HepG2 (cell line): ENCODE results near the gene SHISA7. TPM values are rescaled to one million over a fixed set of nuclear protein-coding genes. Genes with fewer than 3 reads are reported as not detected.

Experiments used
- ATAC-seq: fragments of 200-7000 bp; cut with Tn5 transposase; 3 replicates; pipeline ENCODE4 v1.9.1; 2020; ENCODE audit warnings: mild to moderate bottlenecking, moderate library complexity
- BruUV-seq: library from RNA; stranded (reverse); fragments of 400-500 nt; replicated peaks from 2 replicates; lab custom pipeline; 2021; lab: Mats Ljungman, UMichigan
- CTCF ChIA-PET: fragments of 300-600 bp; formaldehyde crosslinking; extraction: SDS; loops from one replicate; lab custom pipeline; 2021; ENCODE audit warnings: low total read pairs, inconsistent platforms, low intra/inter-chr PET ratio; lab: Yijun Ruan, JAX
- POLR2A ChIA-PET: fragments of 350-600 bp; sonication (Branson Sonifier 250); formaldehyde crosslinking; loops from one replicate; lab custom pipeline; 2020; ENCODE audit warnings: antibody characterized with exemption, inconsistent platforms; lab: Yijun Ruan, JAX
- DNase-seq: peaks from one replicate; pipeline ENCODE4 v3.0.0-alpha.2; 2015; ENCODE audit warnings: low spot score
- FAIRE-seq: peaks from 3 replicates; lab custom pipeline; 2011; peaks lifted over from hg19 to GRCh38; lab: Jason Lieb, UNC
- H2AFZ ChIP-seq: one replicate; pipeline ENCODE4 v1.6.1; 2011; ENCODE audit warnings: low read length, inconsistent platforms
- H3K27ac ChIP-seq: fragments of 300-600 bp; 3 replicates; pipeline ENCODE4 v1.8.0; 2011; ENCODE audit warnings: mixed run types, mild to moderate bottlenecking, mixed read lengths, low read length, inconsistent platforms; ENCODE audit not compliant: insufficient read depth; ENCODE audit errors: extremely low read length
- H3K27me3 ChIP-seq, 2 experiments: fragments of 200-600 bp in 1 of 2; 2 replicates in 1 of 2; 3 replicates in 1 of 2; pipeline versions ENCODE4 v1.6.0 to v1.8.0; 2011; ENCODE audit warnings: low read length in 2 of 2, mild to moderate bottlenecking in 2 of 2, moderate library complexity in 2 of 2, inconsistent platforms in 1 of 2; ENCODE audit not compliant: insufficient read depth in 2 of 2, control insufficient read depth in 1 of 2
- H3K36me3 ChIP-seq, 2 experiments: fragments of 200-600 bp in 1 of 2; replicated peaks in 1 of 2; 2 replicates in 1 of 2; 3 replicates in 1 of 2; pipeline versions ENCODE4 v1.5.1 to v1.8.0; 2011; ENCODE audit warnings: low read length in 2 of 2, inconsistent platforms in 1 of 2; ENCODE audit not compliant: insufficient read depth in 2 of 2, control insufficient read depth in 1 of 2
- H3K4me1 ChIP-seq: 2 replicates; pipeline ENCODE4 v1.5.1; 2012; ENCODE audit warnings: low read length, inconsistent platforms; ENCODE audit not compliant: insufficient read depth
- H3K4me2 ChIP-seq: 2 replicates; pipeline ENCODE4 v1.6.0; 2011; ENCODE audit warnings: low read depth, low read length, inconsistent platforms
- H3K4me3 ChIP-seq, 3 experiments: fragments of 200-600 bp in 1 of 3; sonication (generic), shearing (Covaris generic) in 1 of 3; replicated peaks in 1 of 3; 2 replicates each; pipeline ENCODE4 v1.5.1; 2011 to 2016; ENCODE audit warnings: low read length in 3 of 3, inconsistent platforms in 2 of 3, low read depth in 2 of 3, mild to moderate bottlenecking in 2 of 3, control low read depth in 1 of 3, mixed read lengths in 1 of 3; ENCODE audit not compliant: insufficient read depth in 1 of 3
- H3K79me2 ChIP-seq: one replicate; pipeline ENCODE4 v1.6.1; 2011; ENCODE audit warnings: low read length, inconsistent platforms; ENCODE audit not compliant: insufficient read depth
- H3K9ac ChIP-seq: 2 replicates; pipeline ENCODE4 v1.6.0; 2011; ENCODE audit warnings: mild to moderate bottlenecking, low read depth, low read length, inconsistent platforms; ENCODE audit not compliant: insufficient read depth
- H3K9me3 ChIP-seq: 2 replicates; pipeline ENCODE4 v1.5.1; 2012; ENCODE audit warnings: mild to moderate bottlenecking, low read length
- H4K20me1 ChIP-seq: 2 replicates; pipeline ENCODE4 v1.6.0; 2011; ENCODE audit warnings: inconsistent platforms, mild to moderate bottlenecking, low read length, moderate library complexity; ENCODE audit not compliant: insufficient read depth
- GABPB1 ChIP-seq: IDR thresholded peaks from 2 replicates; pipeline ENCODE4 v1.6.1; 2016; ENCODE audit warnings: mild to moderate bottlenecking, missing genetic modification reagents, moderate library complexity, missing compliant biosample characterization
- KLF11 ChIP-seq: IDR thresholded peaks from 2 replicates; pipeline ENCODE4 v1.6.1; 2016; ENCODE audit warnings: missing compliant biosample characterization
- MIER3 ChIP-seq: IDR thresholded peaks from 2 replicates; pipeline ENCODE4 v1.6.1; 2016; ENCODE audit warnings: missing compliant biosample characterization, borderline replicate concordance
- NR2F6 ChIP-seq, 2 experiments: IDR thresholded peaks; 2 replicates each; pipeline ENCODE4 v1.6.1; 2016; ENCODE audit warnings: antibody characterized with exemption in 1 of 2, mild to moderate bottlenecking in 1 of 2
- PRDM10 ChIP-seq: sonication (generic); formaldehyde crosslinking; IDR thresholded peaks from 2 replicates; pipeline ENCODE4 v1.4.0; 2020; ENCODE audit warnings: low read depth, missing genetic modification reagents
- TMF1 ChIP-seq: sonication (generic); formaldehyde crosslinking; IDR thresholded peaks from 2 replicates; pipeline ENCODE4 v1.8.1; 2022; ENCODE audit warnings: low read depth, missing genetic modification reagents
- ZBTB40 ChIP-seq, 2 experiments: fragments of 450-650 bp in 1 of 2; sonication (generic) in 1 of 2; formaldehyde crosslinking in 1 of 2; IDR thresholded peaks; 2 replicates each; pipeline versions ENCODE4 v1.6.1 to v1.8.0; 2016 to 2022; ENCODE audit warnings: antibody characterized with exemption in 1 of 2, mild to moderate bottlenecking in 1 of 2, missing genetic modification reagents in 1 of 2
- ZFP91 ChIP-seq: sonication (generic); formaldehyde crosslinking; IDR thresholded peaks from 2 replicates; pipeline ENCODE4 v1.9.0; 2022; ENCODE audit warnings: missing genetic modification reagents, mild to moderate bottlenecking, borderline replicate concordance
- ZNF660 ChIP-seq: sonication (generic); formaldehyde crosslinking; IDR thresholded peaks from 2 replicates; pipeline ENCODE4 v1.5.1; 2020; ENCODE audit warnings: mild to moderate bottlenecking, low read depth, missing genetic modification reagents, borderline replicate concordance
- WGBS: methylation state at CpG from one replicate; pipeline ENCODE4 v1.1.6; 2017; ENCODE audit warnings: low lambda C conversion rate; 5-methylcytosine and 5-hydroxymethylcytosine counted together
- in situ Hi-C: cut with HindIII; loops from 2 replicates; pipeline ENCODE4 v1.10.0; 2017; ENCODE audit warnings: low pct_unique_long_range_greater_than_20kb; ENCODE audit not compliant: extremely low pct_ligation_motif_present
- intact Hi-C: fragments of 100-400 bp; cut with micrococcal nuclease; formaldehyde crosslinking; loops from one replicate; pipeline ENCODE4 v1.10.0; 2022; ENCODE audit not compliant: unreplicated experiment
- polyA plus RNA-seq, 8 experiments: library from polyadenylated mRNA; depleted of rRNA in 3 of 8; stranded (reverse) in 7 of 8; unstranded in 1 of 8; fragments of >200 nt; fragmentation: Illumina TruSeq in 4 of 8; extraction: Trizol in 4 of 8; gene quantifications; 2 replicates each; pipeline versions ENCODE4 v1.2.1 to v1.2.3, GENCODE V29; 2011 to 2016; ENCODE audit warnings: low read depth in 4 of 8, missing spikeins in 1 of 8, mixed read lengths in 1 of 8; ENCODE audit not compliant: insufficient read depth in 1 of 8
- total RNA-seq, 5 experiments: library from RNA; depleted of rRNA; stranded (reverse); fragments of >200 nt; fragmentation: Illumina TruSeq; extraction: Trizol; gene quantifications; 2 replicates each; pipeline ENCODE4 v1.2.3, GENCODE V29; 2016; ENCODE audit warnings: low read depth in 1 of 5

The SHISA7 gene
- total and polyA plus RNA-seq, 2 of the 13 experiments (the other 11 are each of a cell fraction or from before 2014, with no cell fraction given): not detected

- Histone ChIP-seq H3K4me3 (no peak overlapping the region), H3K27ac (no peak overlapping the region), H3K79me2 (no peaks in the 10 kb centered on the region), H3K27me3 (peaks cover 6 to 52% of the 10 kb centered on the region in 2 experiments; a peak in 4 of 5 replicates), H3K9ac (no peak overlapping the region), H4K20me1 (peaks cover 4% of the 10 kb centered on the region; the same call in 1 of the 2 replicates), H3K36me3 (no peaks in the 10 kb centered on the region), H2AFZ (no peak overlapping the region), H3K4me2 (no peak overlapping the region), H3K9me3 (no peaks in the 10 kb centered on the region), H3K4me1 (no peaks in the 10 kb centered on the region)
- no TSS peak for BruUV-seq
- no peak for FAIRE-seq
- in situ Hi-C loops (no loop called here), intact Hi-C loops (no loop called here)
- no peak for DNase-seq
- ChIA-PET POLR2A (no interaction called here), CTCF (no interaction called here)
- 15% methylated on average over 21 of the region's 72 CpGs for WGBS
- ATAC-seq: no peak
- TF ChIP-seq NR2F6 (IDR thresholded peaks at IDR 0.05) (no peak), NR2F6 (CRISPR knock-in tag; IDR thresholded peaks at IDR 0.05) (no peak), KLF11 (CRISPR knock-in tag) (no peak), GABPB1 (CRISPR knock-in tag) (no peak), TMF1 (CRISPR knock-in tag) (no peak), MIER3 (CRISPR knock-in tag) (no peak), ZNF660 (no peak), PRDM10 (CRISPR knock-in tag) (no peak), ZFP91 (no peak), ZBTB40 (IDR thresholded peaks at IDR 0.05) (no peak), ZBTB40 (CRISPR knock-in tag; IDR thresholded peaks at IDR 0.05) (no peak)
Observed at GRCh38 chr19:55442372-55442961, 633 bp downstream of the SHISA7 start.
